GM19463 (cell line): ENCODE measurements around the gene DIPK1A.
A peak's percentile ranks its signal among the peaks of the same experiment; 100 is the strongest.

Experiments used
- ATAC-seq: cut with Tn5 transposase; IDR thresholded peaks from one replicate; pipeline ENCODE4 v1.9.1; 2021; ENCODE audit warnings: mild to moderate bottlenecking, moderate library complexity; ENCODE audit not compliant: unreplicated experiment

Gene DIPK1A

DNA sequence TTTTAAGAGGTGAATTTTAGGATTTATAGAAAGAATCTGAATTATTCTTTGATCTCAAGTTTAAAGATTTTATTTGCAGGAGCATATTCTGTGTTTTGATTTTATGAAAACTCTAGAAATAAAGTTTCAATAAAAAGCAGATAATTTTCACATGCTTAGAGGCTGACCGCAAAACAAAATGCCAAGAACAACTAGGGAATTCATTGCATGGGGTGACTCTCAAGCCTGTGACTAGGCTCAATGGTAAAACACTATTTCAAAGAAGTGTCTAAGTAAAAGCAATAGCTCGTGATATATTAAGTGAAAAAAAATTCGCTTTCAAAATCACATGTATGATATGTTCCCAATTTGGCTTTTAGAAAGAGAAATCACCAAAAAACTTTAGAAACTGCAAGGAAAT lies 79.9 kb downstream of the DIPK1A start:
- no peak for ATAC-seq

DNA sequence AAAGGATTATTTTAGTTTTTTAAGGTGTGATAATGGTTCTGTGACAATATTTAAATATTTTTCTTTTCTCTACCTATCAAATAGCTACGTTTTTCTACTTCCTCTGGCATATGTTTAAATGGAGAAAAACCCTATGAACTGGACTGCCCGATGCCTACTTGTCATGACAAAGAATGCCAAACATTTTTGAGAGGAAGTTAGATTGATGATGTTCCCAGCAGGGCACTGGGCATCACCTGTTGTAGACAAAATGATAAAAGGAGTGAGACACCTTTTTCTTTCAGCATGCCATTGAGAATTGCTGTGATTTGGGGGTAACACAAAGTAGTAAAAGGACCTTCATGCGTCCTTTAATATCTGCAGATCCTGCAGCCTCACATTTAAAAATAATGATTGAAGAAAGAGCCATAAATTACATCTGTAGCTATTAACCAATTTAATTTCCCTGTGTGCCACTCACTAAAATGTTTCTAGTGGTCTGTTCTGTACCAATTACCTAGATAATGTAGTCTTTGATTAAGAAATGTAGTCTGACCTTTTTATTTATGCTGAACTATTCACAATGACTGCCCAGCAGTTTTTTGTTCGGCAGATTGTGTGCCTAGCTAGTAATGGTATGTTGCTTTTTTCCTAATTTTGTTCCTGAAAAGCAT lies 81.8 kb downstream of the DIPK1A start:
- ATAC-seq = no peak

DNA sequence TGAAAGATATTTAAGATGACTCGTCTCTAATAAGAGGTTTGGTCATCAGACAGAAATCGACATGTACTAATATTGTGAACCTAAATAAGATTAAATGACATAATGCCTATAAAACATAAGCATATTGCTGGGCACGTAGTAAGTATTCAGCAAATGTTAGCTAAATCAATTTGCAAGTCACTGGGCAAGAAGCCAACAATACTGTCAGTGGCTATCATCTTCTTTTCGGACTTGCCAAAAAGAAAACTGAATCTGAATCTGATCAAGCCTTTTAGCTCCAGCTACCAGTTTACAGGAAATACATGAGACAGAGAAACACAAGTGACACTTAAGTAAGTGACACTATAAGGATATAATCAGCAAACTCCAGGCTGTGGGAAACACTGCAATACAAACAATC lies 83.5 kb downstream of the DIPK1A start:
- ATAC-seq = no peak

DNA sequence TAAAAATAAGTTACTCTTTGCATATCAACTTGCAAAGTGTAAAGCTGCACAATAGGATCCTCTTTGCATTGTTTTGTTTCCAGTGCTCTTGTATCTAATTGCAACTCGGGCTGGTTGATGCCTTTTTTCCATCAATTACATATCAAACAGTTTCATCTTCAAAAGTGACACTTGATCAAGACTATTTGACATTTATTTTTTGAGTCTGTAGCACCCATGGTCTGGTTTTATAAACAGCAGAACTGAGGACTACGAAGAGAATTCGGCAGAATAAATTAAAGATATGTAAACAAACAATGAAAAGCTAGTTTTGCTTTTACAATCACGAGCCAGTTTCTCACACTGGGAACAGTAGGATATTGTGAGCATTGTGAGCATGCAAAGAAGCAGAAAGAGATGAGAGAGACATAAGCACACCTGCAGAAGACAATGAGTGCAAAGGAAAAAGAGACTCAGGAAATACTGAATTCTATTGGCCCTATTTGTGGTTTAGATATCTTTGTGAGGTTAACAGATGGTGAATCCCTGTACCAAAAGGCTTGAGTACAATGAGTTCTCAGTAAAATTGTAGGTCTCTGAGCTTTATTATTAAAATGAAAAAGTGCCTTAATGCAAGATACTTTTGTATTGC lies 84.1 kb downstream of the DIPK1A start:
- no peak for ATAC-seq

DNA sequence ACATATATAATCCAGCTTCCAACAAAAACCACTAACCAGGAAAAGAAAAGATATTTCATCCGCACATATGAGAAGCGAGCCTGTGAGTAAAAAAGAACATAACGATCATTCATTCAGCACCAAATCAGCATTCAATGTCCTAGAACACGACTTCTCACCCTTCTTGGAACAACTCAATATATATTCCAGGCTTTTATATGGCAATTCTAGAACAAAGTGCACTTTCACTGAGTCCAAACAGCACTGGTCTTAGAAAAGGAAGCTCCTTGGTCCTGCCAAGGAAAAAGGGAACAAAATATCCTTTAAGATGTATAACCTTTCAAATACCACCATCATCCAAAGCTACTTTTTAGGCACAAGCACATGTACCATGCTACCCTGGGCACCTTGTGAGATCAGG lies 84.9 kb downstream of the DIPK1A start:
- no peak for ATAC-seq

DNA sequence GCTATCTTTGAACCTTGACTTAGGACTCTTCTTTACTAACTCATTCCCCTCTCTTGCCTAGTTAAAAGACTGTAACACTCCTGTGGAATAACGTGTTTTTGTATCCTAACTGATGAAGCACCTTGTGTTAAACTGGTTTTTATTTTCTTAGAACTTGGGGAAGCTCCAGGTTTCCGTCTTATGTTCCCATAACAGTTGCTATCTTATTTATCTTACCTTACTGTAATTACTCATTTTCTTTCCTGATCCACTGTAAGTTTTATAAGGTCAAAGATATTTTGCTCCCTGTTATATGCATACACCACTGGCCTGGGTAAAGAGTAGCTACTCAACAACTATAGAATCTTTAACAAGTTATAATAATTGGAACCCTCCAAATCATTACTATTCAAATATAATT lies 86.3 kb downstream of the DIPK1A start:
- no peak for ATAC-seq

DNA sequence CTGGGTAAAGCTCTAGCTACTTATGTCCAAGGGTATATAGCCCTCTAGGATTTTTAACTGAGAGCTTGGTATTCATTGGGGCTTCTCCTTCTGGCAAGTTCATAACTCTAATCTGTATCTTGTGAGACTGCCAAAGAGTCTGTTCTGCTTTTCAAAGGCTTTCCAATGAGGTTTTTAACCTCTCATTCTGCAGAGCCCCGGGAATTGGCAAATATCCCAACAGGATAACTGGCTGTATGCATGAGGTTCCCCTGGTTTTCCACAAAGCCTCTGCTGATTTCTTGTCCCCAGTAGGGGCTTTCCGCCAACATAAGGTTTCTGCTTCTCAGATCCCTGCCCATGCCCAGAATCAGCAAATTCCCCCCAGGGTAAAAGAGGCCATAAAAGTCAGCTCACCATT lies 88.5 kb downstream of the DIPK1A start:
- no peak for ATAC-seq

DNA sequence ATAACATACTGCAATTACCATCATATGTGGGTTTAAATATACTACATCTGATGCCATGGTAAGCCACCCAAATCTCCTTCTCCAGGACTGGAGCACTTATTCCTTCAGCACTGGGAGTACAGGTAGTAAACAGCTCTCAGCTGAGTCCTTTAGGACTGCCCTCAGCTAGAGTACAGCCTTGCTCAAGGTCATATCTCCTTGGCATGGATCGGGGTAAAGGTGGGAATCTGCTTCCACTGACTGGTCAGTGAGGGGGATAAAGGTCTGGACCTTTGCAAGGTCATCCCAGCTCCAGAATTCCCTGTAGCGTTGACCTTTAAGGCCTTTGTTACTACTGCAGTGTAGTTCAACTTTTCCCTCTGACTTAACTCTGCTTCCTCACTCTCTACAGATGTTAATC lies 90.7 kb downstream of the DIPK1A start:
- ATAC-seq = no peak

DNA sequence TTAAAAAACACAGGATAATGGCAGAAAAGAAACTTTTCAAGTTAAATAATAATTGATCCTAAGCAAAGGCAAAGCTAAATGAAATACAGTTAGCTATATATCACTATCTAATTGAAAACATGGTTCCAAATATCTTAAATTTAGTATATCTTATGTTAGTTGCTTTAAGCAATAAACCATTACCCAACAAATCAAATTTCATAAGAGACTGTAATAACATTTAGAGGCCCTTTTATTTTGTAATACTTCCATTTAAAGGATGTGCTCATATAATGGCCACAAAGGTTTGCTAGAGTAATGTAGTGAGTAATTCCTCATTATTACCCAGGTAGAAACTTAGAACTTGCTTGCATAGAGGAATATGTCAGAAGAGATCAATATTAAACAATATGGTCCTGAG lies 97.1 kb downstream of the DIPK1A start:
- ATAC-seq = no peak

DNA sequence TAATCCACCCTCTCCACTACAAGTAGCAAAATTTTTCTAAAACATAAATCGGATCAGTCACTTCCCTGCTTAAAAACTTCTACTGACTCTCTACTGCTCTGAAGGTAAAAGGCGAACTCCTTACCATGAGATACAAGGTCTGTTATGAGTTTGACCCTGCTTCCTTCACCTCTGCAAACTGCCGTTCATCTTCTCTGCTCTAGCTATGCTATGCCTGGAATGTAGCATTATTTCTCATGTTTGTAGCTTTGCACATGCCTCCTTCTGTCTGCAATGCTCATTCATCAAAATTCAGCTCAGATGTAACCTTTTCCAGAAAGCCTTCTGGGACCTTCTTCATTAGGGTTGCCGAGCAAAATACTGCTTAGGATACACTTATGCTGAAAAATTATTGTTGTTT lies 98.7 kb downstream of the DIPK1A start:
- ATAC-seq = no peak

DNA sequence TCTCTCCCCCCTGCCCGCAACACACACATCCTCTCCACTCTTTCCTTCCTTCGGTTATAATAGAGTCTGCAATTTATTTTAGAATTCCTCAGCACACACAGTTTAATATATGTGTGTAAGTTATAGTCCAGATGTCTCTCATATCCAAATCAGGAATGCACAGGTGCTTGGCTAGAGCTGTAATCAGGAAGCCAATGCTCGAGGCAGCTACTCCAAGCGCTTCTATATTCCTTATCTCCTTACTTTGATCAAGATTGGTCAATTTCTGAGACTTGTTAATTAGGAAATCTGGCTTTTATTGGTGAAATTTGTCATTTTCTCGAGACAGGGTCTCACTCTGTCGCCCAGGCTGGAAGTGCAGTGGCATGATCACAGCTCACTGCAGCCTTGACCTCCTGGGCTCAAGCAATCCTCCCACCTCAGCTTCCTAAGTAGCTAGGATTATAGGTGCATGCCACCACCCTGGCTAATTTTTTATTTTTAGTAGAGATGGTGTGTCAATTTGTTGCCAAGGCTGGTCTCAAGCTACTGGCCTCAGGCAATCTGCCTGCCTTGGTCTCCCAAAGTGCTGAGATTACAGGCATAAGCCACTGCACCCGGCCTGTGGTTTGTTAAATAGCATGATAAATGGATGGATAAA lies 101.7 kb downstream of the DIPK1A start:
- ATAC-seq = no peak

DNA sequence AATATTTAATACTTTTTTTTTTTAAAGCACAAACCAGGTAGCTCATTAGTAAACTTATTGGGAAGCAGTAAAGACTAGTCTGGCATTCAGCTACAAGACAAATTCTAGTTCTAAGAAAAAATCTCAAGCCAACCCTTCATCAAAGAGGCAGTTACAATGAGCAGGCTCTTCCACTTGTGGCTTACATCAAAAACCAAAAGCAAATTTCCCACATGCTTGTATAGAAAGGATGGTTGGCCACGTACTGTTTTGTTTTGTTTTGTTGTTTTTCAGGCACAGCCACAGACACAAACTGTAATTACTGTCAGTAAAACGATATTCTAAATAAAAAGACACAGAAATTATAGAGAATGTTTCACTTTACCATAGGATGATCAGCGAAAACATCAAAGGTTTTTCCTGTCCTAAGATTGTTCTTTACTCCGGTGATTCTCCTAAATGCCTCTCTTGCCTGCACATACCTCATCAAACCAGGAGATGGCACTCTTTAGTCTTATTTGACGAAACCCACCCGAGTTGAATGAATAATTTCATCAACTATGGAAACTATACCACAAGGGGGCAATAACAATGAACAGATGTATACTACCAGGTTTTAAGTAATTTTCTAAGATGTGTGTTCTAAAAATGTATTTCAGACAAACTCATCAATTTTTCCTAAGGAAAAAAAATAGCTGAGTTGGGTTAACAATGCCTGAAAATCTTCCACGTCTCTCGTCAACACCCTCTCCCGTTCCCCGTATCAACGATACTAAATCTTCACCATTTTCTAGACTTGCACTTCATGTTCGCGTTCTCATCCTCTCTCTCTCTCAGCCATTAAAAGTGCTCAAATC lies 102.5 kb downstream of the DIPK1A start:
- ATAC-seq = peak; percentile 38

DNA sequence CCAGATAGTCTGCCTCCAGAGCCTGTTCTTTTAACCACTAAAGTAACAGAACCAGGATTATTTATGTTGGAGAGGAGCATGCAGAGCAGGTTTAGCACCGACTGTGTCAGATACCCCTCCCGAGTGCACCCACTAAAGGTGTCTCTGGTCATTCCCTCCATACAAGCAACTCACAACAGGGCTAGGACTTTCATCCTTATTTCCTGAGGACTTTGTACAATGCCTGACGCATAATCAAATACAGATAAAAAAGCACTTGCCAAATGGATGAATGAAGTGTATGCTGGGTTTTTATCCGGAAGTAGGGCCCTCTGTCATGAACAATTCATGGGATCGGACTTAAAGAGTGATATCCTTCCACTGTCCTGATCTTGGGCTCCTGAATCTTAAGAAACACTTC lies 103.4 kb downstream of the DIPK1A start:
- no peak for ATAC-seq

DNA sequence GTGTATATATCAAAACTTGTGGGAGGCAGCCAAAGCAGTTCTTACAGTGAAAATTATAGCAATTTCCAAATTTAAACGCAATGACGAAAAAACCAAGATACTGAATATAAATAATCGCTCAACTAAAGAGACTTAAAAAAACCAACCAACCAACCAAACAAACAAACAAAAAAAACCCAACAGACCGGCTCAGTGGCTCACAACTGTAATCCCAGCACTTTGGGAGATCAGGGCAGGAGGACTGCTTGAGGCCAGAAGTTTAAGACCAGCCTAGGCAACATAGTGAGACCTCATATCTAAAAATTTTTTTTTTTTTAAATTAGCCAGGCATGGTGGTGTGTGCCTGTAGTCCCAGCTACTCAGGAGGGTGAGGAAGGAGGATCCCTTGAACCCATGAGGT lies 106.0 kb downstream of the DIPK1A start:
- no peak for ATAC-seq

DNA sequence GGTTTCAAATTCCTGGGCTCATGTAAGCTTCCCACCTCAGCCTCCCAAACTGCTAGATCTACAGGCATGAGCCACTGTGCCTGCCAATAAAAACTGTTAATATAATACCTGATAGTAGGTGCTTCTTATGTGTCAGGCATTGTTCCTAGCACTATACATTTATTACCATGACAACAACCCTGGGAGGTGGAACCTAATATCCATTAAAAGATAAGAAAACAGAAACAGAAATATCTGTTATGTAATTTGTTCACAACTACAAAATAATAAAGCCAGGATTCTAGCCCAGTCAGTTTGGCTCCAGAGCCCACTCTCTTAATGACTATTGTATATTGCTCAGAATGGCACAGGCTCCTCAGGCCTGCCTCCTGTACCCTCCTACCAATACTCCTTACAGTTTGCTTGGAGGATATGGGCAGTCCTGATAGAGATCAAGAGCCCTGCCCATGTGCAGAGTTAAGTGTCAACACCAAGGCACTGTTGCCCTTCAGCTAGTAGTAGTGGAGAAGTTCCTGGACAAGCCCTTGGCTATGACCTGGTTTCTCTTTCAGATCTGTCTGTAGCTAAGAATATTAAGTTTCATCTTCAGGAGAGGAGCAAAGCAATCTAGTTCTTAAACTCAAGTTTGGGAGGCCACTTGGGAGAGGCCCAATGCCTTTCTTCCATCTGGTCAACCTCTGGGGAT lies 107.0 kb downstream of the DIPK1A start:
- ATAC-seq = peak; percentile 44

DNA sequence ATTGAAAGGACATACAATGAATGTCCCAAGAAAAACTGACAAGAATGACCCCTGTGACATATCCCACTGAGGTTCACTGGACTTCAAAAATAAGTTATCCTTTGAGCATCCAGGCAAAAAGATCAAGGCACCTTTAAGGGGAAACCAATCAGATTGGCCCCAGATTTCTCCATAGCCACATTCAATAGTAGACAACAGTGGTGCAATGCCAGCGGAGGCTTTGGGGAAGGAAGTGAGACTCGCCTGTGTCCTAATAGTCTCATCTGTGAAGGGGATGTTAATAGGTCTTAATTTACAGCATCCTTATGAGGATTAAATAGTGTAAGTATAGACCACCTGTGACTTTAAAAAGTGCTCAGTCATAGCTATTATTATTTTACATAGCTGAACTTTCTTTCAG lies 108.0 kb downstream of the DIPK1A start:
- ATAC-seq = no peak

DNA sequence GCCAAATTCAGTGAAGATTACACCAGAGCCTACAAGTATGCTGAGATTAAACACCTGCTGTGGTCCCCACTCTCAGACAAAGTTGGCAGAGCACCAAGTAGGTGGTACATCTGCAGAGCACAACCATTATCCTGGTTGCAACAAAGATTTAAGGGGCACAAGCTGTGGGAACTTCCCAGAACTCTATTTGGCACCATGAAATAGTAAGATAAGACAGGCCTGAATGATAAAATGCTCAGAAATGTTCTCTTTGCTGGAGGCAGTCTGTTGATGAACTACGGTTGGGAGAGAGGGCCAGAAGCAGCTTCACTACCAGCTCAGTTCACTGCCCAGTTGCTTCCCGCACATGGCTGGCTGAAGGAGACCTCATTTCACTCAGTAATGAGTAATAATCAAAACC lies 109.5 kb downstream of the DIPK1A start:
- no peak for ATAC-seq

DNA sequence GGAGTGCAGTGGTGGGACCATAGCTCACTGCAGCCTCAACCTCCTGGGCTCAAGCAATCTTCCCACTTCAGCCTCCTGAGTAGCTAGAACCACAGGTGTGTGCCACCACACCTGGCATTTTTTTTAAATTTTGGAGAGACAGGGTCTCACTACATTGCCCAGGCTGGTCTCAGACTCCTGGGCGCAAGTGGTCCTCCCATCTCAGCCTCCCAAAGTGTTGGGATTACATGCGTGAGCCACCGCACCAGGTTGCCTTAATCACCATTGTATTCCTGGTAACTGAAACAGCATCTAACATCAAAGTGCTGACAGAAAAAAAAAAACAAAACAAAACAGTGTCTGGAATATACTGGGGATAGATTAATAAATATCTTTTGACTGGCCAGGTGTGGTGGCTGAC lies 111.2 kb downstream of the DIPK1A start:
- no peak for ATAC-seq

DNA sequence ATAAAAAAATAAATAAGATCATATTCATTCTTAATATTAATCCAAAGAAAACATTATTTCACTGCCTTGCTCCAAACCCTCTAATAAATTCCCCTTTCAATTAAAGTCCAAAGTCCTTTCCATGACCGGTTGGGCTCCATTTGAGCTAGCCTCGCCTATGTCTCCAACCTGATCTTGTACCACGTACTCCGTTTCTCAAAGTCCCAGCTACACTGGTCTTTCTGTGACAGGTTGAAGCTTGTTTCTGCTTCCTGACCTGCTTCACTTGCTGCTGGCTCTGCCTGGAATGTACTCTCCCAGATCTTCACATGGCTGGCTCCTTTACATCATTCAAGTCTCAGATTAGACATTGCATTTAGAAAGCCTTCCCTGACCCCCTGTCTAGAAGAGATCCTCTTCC lies 113.1 kb downstream of the DIPK1A start:
- no peak for ATAC-seq

DNA sequence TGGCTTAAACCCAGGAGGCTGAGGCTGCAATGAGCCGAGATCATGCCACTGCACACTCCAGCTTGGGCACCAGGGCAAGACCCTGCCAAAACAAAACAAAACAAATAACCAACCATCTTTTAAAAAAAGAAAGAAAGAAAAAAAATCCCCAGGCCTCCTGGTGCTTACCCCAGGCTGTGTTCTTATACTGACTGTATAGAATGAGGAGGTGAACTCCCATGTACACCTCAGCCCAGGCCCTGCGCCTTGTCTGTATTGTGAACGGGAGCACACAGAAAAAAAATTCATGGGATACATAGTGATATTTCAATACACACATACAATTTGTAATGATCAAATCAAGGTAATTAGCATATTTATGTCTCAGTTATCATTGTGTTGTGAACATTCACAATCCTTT lies 115.4 kb downstream of the DIPK1A start:
- ATAC-seq = no peak

DNA sequence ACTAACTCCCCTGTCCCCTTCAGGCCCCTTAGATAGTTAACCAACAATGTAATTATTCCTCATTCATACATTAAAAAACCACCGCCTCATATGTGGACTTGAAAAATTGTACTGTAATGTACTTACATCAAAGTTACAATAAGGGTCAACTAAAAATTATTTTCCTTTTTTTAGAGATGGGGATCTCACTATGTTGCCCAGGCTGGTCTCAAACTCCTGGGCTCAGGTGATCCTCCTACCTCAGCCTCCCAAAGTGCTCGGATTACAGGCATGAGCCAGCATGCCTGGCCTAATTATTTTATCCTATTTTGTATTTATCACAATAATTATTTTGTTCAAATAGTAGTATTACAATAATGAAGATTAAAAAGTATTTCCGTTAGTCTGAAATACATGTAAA lies 116.8 kb downstream of the DIPK1A start:
- ATAC-seq = no peak
